Naive B cell (primary cell): ENCODE results near the gene TBC1D9. TPM values are rescaled to one million over a fixed set of nuclear protein-coding genes. Genes with fewer than 3 reads are reported as not detected.

Experiments used
- ATAC-seq, 2 donors: fragments of 150-1000 bp; cut with Tn5 transposase; 2 replicates each; pipeline ENCODE4 v1.10.0; 2021; ENCODE audit warnings: low read depth in 2 of 2, mild to moderate bottlenecking in 2 of 2, moderate library complexity in 2 of 2
- DNase-seq: peaks from one replicate; pipeline ENCODE4 v3.0.0; 2022
- H3K27ac Mint-ChIP-seq, 6 donors: one replicate each; pipeline ENCODE4 v1.8.0; 2020 to 2022; ENCODE audit warnings: mild to moderate bottlenecking in 6 of 6, mixed read lengths in 6 of 6, moderate library complexity in 5 of 6, inconsistent platforms in 2 of 6
- H3K27me3 Mint-ChIP-seq, 3 donors: one replicate each; pipeline ENCODE4 v1.8.0; 2021 to 2022; ENCODE audit warnings: mixed read lengths in 3 of 3, mild to moderate bottlenecking in 1 of 3
- H3K36me3 Mint-ChIP-seq, 2 donors: one replicate each; pipeline ENCODE4 v1.8.0; 2020 to 2022; ENCODE audit warnings: mixed read lengths in 2 of 2, inconsistent platforms in 1 of 2, mild to moderate bottlenecking in 1 of 2
- H3K4me1 Mint-ChIP-seq, 3 donors: one replicate each; pipeline ENCODE4 v1.8.0; 2020 to 2022; ENCODE audit warnings: mixed read lengths in 3 of 3, inconsistent platforms in 1 of 3, mild to moderate bottlenecking in 1 of 3, moderate library complexity in 1 of 3
- H3K4me3 Mint-ChIP-seq, 8 donors: one replicate each; pipeline ENCODE4 v1.8.0; 2020 to 2022; ENCODE audit warnings: mild to moderate bottlenecking in 8 of 8, mixed read lengths in 8 of 8, moderate library complexity in 8 of 8, inconsistent platforms in 2 of 8
- H3K9me3 Mint-ChIP-seq, 7 donors: one replicate each; pipeline ENCODE4 v1.8.0; 2020 to 2022; ENCODE audit warnings: mixed read lengths in 7 of 7, mild to moderate bottlenecking in 5 of 7, inconsistent platforms in 2 of 7, moderate library complexity in 1 of 7
- polyA plus RNA-seq, 6 donors: library from polyadenylated mRNA; unstranded; fragments of 300-500 nt; fragmentation: Illumina TruSeq; gene quantifications; one replicate each; pipeline ENCODE4 v1.2.3, GENCODE V29; 2021; ENCODE audit warnings: low read depth in 6 of 6

TBC1D9 gene
- polyA plus RNA-seq, 6 donors from 2014 or later, result 4.4 to 38.9 (median 21.2) TPM

DNA sequence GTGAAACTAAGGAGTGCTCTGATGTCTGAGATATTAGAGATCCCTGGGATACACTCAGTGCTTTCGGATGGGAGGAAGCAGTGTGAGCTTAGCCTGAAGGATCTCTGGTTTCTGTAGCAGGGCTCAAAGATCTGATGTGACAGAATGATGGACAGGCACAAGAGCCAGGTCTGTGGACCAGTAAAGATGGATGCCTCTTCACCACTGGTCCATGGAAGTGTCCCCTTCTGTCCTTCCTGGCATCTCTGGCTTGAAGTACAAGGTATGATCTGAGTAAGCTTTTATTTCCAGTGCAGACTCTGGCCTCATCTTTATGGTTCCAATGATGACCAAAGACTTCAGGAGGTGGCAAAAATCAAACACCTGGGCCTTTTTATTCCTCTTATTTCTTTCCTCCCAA lies 88.1 kb downstream of the TBC1D9 start:
- Mint-ChIP-seq H3K27ac (peak overlapping the region in 1 of 6 donors; percentile 84), H3K9me3 (no peaks in the 10 kb centered on the region), H3K36me3 (peaks cover 29 to 40% of the 10 kb centered on the region in 2 donors), H3K4me1 (peaks cover 5 to 13% (median 9%) of the 10 kb centered on the region in 3 donors), H3K27me3 (no peaks in the 10 kb centered on the region), H3K4me3 (no peak overlapping the region)
- DNase-seq (no peak), ATAC-seq (no peak)

DNA sequence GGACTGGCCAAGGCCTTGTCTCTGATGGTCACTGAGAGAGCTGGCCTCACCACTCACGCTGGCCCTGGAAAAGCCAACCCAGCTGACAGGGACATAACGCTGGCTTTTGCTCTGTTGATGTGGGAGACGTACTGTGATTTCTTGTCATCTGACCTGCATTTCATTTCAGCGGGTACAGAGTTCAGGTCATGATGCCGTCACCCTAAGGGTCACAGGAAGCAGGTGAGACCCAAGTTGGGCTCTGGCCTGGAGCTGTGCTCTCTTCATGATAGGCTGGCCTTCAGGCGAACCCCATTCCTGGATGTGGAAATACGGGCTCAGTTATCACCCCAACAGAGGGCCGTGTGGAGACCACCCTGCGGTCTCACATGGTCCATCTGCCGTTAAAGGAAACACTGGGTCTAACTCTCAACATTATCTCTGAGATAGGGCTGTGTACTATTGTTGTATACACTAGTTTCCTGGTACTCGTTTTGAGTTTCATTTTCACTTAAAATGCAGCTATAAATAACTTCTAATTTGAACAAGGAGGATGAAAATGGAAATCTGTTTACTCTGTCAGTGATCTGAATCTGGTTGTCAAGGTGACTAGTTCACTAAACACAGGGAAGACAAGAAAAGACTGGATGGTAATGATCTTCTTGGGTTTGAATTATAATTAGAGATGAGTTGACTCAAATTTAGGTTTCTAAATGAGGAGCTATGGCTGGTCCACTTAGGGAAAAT lies 89.1 kb downstream of the TBC1D9 start:
- Mint-ChIP-seq H3K27me3 (no peaks in the 10 kb centered on the region), H3K36me3 (peaks cover 34 to 40% of the 10 kb centered on the region in 2 donors), H3K27ac (peak overlapping the region in 4 of 6 donors; percentile 40 to 80 (median 66)), H3K4me1 (peaks cover 5 to 13% (median 9%) of the 10 kb centered on the region in 3 donors), H3K4me3 (no peak overlapping the region), H3K9me3 (no peaks in the 10 kb centered on the region)
- DNase-seq (no peak), ATAC-seq (no peak)

DNA sequence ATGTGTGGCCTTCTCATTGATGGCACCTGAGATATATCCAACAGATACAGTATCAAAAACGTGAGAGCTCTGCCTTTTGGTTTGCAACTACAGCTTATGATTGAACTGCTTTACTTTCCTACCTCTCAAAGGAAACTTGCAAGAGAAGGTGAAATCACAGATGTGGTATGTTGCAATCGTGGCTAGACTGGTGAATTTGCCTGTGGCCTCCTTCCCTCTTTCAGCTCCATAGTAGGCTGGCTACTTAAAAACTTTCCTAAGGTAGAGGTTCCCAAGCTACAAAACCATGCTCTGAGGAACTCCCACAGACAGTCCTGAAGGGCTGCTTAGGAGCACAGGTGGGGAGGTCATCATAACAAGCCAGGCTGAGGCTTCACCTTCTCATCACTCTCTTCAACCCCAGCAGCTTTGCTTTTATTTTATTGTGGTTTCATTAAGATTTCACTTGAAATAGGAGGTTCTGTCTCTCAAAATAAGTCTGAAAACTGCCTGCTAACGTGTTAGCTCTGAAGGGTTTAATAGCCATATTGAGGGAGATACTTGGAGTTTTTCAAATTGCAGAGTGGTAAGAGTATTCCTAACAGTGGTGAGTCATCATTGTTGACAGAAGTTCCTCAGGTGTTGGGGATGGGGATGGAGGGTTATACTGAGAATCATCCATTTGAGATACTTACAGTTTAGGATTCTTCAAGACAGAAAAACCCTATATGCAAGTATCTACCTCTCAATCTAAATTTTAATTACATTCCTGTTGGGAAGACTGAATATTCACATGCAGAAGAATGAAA lies 93.9 kb downstream of the TBC1D9 start:
- H3K27ac Mint-ChIP-seq, result no peak overlapping the region
- H3K4me1 Mint-ChIP-seq, result peaks cover 2 to 9% (median 5%) of the 10 kb centered on the region in 3 donors
- H3K4me3 Mint-ChIP-seq, result no peak overlapping the region

DNA sequence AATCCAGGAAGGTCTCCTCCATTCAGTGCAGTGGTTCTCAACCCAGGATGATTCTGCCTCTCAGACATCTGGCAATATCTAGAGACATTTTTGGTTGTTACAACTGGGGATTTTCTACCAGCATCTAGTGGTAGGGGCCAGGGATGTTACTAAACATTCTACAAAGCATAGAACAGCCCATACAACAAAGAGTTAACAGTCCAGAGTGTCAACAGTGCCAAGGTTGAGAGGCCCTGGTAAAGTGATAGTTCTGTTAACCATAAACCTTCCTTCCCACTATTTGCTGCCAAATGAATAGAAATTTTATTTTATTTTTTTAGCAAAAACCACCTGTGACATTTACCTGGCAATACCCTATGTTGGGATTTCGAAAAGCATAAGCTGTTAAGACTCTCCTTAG lies 94.6 kb downstream of the TBC1D9 start:
- Mint-ChIP-seq H3K4me1 (peaks cover 0 to 6% (median 0%) of the 10 kb centered on the region in 3 donors), H3K9me3 (no peaks in the 10 kb centered on the region), H3K4me3 (no peak overlapping the region), H3K27me3 (no peaks in the 10 kb centered on the region), H3K27ac (no peak overlapping the region), H3K36me3 (peaks cover 24 to 38% of the 10 kb centered on the region in 2 donors)
- DNase-seq, result no peak
- ATAC-seq, result no peak

More for the DNA sequence above, 93.9 kb downstream of the TBC1D9 start:
- DNase-seq (no peak), ATAC-seq (no peak)
- Mint-ChIP-seq H3K27me3 (no peaks in the 10 kb centered on the region), H3K36me3 (peaks cover 22 to 31% of the 10 kb centered on the region in 2 donors), H3K9me3 (no peaks in the 10 kb centered on the region)

DNA sequence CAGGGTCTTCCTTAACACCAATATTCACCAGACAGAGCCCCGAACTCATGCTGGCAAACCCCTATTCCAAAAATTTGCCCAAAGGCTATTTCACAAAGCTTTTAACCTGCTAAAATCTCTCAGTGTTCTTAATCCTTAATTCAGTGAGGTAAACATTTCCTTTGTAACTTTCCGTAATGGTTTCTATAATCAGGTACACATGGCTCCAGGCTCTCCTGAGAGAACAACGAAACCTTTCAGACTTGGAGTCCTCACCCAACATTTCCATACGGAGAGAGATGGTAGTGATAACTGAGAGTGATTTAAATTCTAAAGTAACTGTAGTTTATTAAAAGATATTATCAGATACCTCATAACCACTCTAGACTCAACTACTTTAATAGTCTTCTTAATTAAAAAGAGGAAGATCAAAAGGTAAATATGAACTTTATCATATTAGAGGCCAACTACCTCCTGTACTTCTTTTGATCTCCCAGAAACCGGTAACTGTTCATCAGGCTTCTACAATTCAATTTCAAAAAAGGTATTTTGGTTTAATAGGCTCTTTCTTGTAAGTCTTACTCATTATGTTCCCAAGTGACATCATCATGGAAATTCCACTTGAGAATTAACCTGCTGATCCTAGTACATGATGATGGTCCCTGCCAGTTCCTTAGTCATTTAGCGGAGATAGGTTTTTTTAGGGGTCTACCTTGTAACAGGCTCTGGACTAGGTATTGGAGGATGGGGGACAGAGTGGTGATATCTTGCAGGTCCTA lies 96.1 kb downstream of the TBC1D9 start:
- DNase-seq (no peak), ATAC-seq (no peak)
- H3K36me3 Mint-ChIP-seq, result peaks cover 38% of the 10 kb centered on the region in 2 donors

DNA sequence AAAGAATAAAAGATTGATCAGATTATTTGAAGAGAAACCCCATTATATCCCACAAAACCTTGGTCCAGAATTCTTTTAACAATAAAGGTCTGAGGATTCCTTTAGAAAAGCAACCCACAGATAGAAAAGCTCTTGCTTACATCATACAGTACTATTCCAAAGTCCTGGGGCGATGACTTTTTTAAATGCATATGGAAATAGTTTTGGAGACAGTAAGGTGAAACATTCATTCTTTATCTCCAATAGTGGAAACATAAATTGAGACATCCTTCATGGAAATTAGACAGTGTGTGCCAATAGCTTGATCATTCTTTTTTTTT lies 101.7 kb downstream of the TBC1D9 start:
- Mint-ChIP-seq H3K9me3 (no peaks in the 10 kb centered on the region), H3K27me3 (no peaks in the 10 kb centered on the region), H3K36me3 (peaks cover 45 to 60% of the 10 kb centered on the region in 2 donors), H3K4me1 (no peaks in the 10 kb centered on the region), H3K4me3 (no peak overlapping the region), H3K27ac (peak overlapping the region in 1 of 6 donors; percentile 22)
- DNase-seq, result no peak
- ATAC-seq, result no peak

More for the DNA sequence above, 96.1 kb downstream of the TBC1D9 start:
- peaks cover 0 to 6% (median 0%) of the 10 kb centered on the region in 3 donors for H3K4me1 Mint-ChIP-seq
- peak overlapping the region in 1 of 6 donors; percentile 49 for H3K27ac Mint-ChIP-seq
- H3K9me3 Mint-ChIP-seq, result no peaks in the 10 kb centered on the region
- no peak overlapping the region for H3K4me3 Mint-ChIP-seq
- H3K27me3 Mint-ChIP-seq, result no peaks in the 10 kb centered on the region

DNA sequence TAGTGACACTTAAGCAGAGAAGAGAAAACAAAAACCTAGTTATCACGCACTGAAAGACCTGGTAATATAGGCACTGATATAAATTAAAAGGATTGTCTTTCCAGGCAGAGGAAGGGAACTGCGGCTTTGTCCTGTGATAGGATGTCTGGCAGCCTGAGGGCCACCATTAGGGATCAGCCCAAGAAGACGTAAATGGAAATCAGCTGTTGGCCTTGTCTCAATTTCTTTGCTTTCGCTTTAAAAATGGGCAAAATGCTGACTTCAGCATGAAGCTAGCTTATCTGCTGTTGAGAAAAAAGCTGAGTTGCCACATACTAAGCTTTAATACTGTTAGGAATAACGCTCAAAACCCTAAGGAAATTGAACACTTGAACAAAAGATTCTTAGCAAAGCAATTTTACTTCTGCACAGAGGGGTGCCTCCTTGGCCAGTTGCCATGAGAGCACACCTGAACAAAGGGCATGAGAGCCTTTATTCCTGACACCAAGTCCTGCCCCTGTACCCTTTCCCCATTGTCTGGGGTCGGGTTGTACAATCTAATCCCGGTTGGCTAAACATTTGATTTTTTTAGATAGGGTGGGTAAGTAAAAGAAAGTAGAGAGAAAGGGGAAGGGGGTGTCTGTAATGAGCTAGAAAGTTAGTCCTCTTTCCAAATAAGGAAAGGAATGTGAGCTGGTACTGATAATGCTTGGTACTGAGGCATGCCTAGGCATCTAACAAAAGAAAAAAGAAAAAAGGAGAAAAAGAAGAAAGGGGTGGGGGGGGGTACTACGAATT lies 102.3 kb downstream of the TBC1D9 start:
- peaks cover 39 to 65% of the 10 kb centered on the region in 2 donors for H3K36me3 Mint-ChIP-seq
- ATAC-seq (no peak), DNase-seq (no peak)
- H3K27me3 Mint-ChIP-seq, result no peaks in the 10 kb centered on the region
- H3K4me1 Mint-ChIP-seq, result no peaks in the 10 kb centered on the region
- no peaks in the 10 kb centered on the region for H3K9me3 Mint-ChIP-seq
- no peak overlapping the region for H3K4me3 Mint-ChIP-seq
- H3K27ac Mint-ChIP-seq, result peak overlapping the region in 1 of 6 donors; percentile 41

DNA sequence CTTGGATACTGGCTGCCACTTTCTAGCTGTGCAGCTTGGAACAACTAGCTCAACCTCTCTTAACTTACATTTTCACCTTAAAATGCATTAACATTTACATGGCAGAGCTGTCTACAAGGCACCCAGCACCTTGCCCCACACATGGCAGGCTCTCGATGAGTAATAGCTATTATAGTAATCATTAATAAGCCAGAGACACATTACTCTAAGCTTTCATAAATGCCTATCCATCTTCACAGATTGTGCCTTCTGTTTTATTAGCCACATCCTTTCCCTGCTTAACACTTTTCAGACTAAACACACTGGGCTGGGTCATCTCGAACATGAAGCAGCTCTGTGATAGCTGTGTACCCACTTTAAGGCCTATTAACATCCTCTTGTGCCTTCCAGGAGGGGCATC lies 103.6 kb downstream of the TBC1D9 start:
- Mint-ChIP-seq H3K9me3 (no peaks in the 10 kb centered on the region), H3K4me3 (no peak overlapping the region), H3K36me3 (peaks cover 37 to 71% of the 10 kb centered on the region in 2 donors), H3K27me3 (no peaks in the 10 kb centered on the region), H3K27ac (peak overlapping the region in 2 of 6 donors; percentile 52 to 85), H3K4me1 (no peaks in the 10 kb centered on the region)
- ATAC-seq (no peak), DNase-seq (no peak)

DNA sequence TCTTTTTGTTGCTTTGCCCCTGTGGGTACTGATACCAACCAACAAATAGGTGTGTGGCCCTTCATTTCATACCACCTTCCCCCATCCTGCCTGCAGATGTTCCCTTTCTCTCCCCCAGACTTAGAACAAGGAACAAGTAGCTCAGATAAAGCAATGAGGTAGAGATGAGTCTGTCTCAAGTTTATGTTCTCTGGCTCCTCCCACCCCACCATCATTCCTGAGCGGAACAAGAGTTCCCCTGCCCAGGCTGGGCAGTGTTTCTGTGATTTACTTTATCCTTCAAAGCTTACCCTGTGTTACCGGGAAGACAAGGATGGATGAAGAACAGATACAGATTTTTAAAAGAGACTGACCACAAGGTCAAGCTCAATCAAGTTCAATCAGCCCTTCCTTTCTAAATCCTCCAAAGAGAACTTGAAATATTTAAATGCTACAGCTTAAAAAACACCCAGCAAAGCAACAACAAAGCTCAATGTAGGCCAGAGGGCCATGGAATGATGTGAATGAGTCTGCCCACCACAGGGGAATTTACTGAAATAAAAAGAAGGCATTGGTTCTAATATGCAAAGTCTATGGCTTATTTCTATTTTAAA lies 107.4 kb downstream of the TBC1D9 start:
- H3K27ac Mint-ChIP-seq, result peak overlapping the region in 2 of 6 donors; percentile 2 to 59
- no peaks in the 10 kb centered on the region for H3K27me3 Mint-ChIP-seq
- H3K9me3 Mint-ChIP-seq, result no peaks in the 10 kb centered on the region
- peaks cover 42 to 55% of the 10 kb centered on the region in 2 donors for H3K36me3 Mint-ChIP-seq
- ATAC-seq, result no peak
- no peak for DNase-seq
- no peak overlapping the region for H3K4me3 Mint-ChIP-seq
- peaks cover 0 to 6% (median 0%) of the 10 kb centered on the region in 3 donors for H3K4me1 Mint-ChIP-seq

DNA sequence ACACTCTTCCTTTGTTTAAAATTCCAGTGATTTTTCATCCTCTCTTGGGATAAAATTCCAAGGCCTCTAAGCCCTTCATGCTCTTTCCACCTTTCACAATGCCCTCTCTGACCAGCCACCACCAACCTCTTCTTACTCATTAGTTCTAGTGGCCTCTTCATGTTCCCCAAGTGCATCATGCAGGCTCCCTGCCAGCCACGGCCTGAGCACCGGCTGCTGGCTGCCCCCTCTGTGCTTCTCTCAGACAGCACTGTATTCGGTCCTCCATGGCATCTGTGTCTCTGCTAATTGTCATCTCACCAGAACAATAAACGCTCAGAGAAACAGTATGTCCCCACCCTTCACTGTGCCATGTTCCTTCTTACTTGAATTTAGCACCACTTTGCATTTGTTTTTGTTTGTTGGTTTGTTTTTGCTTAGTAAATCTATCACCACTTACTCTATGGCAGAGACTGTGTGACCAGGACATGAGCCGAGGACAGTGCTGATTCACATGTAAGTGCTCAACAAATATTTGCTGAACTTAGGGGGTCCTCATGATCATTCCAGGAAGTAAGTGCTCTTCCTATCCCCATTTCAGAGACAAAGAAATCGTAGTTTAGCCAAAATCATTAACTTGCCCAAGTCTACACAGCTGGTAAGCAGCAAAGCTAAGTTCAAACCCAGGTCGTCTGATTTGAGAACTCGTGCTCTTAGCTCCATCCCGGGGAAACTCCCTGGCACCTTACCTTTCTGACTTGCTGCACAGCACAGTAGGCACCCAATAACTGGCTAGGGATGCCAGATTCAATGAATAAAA lies 110.4 kb downstream of the TBC1D9 start:
- DNase-seq (no peak), ATAC-seq (no peak)
- no peak overlapping the region for H3K4me3 Mint-ChIP-seq
- H3K36me3 Mint-ChIP-seq, result peaks cover 34 to 40% of the 10 kb centered on the region in 2 donors
- H3K9me3 Mint-ChIP-seq, result no peaks in the 10 kb centered on the region
- peak overlapping the region; percentile 6 to 79 (median 32) for H3K27ac Mint-ChIP-seq
- peaks cover 0 to 11% (median 0%) of the 10 kb centered on the region in 3 donors for H3K4me1 Mint-ChIP-seq
- H3K27me3 Mint-ChIP-seq, result no peaks in the 10 kb centered on the region

DNA sequence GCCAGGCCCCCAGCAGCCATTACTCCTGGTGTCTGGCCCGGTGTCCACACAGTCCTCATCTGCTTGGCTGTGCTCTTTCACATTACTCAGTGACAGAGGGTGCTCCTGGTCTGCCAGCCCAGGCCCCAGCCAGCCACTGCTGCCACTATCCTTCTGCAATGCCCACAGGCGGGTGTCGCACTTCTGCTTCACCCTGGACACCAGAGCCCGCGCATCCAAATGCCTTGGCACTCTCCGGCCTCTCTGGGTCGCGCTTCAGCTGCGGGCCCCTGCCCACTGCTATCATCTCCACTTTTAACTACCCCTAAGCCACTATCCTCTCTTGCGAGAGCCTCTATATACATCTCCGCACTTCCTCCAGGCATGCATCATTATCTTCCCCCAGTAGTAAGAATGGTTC lies 111.0 kb downstream of the TBC1D9 start:
- DNase-seq, result no peak
- H3K27me3 Mint-ChIP-seq, result no peaks in the 10 kb centered on the region
- peak overlapping the region in 2 of 6 donors; percentile 6 to 65 for H3K27ac Mint-ChIP-seq
- H3K9me3 Mint-ChIP-seq, result no peaks in the 10 kb centered on the region
- ATAC-seq, result no peak
- peak overlapping the region in 1 of 8 donors; percentile 49 for H3K4me3 Mint-ChIP-seq
- peaks cover 34 to 40% of the 10 kb centered on the region in 2 donors for H3K36me3 Mint-ChIP-seq
- peaks cover 0 to 11% (median 0%) of the 10 kb centered on the region in 3 donors for H3K4me1 Mint-ChIP-seq
